Esophagus squamous epithelium (tissue), 5 donors: ENCODE data around the gene MBD4. TPM values are rescaled to one million over a fixed set of nuclear protein-coding genes. Genes with fewer than 3 reads are reported as not detected.

ENCODE experiments used
- DNase-seq: peaks from one replicate; lab custom pipeline; 2025; lab: John Stamatoyannopoulos, UW
- H3K27ac ChIP-seq, 4 donors: fragments of 200-600 bp; sonication (generic); one replicate each; pipeline ENCODE4 v1.5.1; 2016 to 2019; ENCODE audit warnings: mild to moderate bottlenecking in 1 of 4
- H3K27me3 ChIP-seq, 4 donors: fragments of 200-600 bp; sonication (generic); 1 replicate in 3 of 4; 2 replicates in 1 of 4; pipeline versions ENCODE4 v1.5.1 to v1.6.0; 2017 to 2021; ENCODE audit warnings: antibody characterized with exemption in 1 of 4
- H3K36me3 ChIP-seq, 3 donors: fragments of 200-600 bp; sonication (generic); one replicate each; pipeline ENCODE4 v1.5.1; 2016 to 2019
- H3K4me1 ChIP-seq, 3 donors: fragments of 200-600 bp; sonication (generic); one replicate each; pipeline ENCODE4 v1.5.1; 2017 to 2019
- H3K4me3 ChIP-seq, 4 donors: fragments of 200-600 bp; sonication (generic); 1 replicate in 3 of 4; 2 replicates in 1 of 4; pipeline ENCODE4 v1.5.1; 2016 to 2019; ENCODE audit warnings: mild to moderate bottlenecking in 2 of 4, moderate library complexity in 1 of 4
- H3K9me3 ChIP-seq, 3 donors: fragments of 200-600 bp; sonication (generic); one replicate each; pipeline ENCODE4 v1.5.1; 2016 to 2019
- POLR2A ChIP-seq, 4 donors: fragments of 450-650 bp; IDR thresholded peaks; one replicate each; pipeline ENCODE4 v1.6.1; 2017; ENCODE audit warnings: antibody characterized with exemption in 4 of 4, mild to moderate bottlenecking in 4 of 4, moderate library complexity in 3 of 4
- WGBS, 2 donors: methylation state at CpG; one replicate each; pipeline ENCODE4 v1.1.5; 2018; 5-methylcytosine and 5-hydroxymethylcytosine counted together
- intact Hi-C: fragments of 100-400 bp; cut with DNase I; formaldehyde crosslinking; loops from one replicate; pipeline ENCODE4 v1.15.0; 2022
- total RNA-seq, 4 donors: library from RNA; depleted of rRNA; stranded (reverse); fragments of >200 nt; gene quantifications; one replicate each; pipeline ENCODE4 v1.1.0, GENCODE V29; 2016
- TF ChIP-seq, protein P1 (sequence below), 6 experiments: fragments of 450-650 bp in 4 of 6; fragments of 200-600 bp in 2 of 6; sonication (generic) in 2 of 6; IDR thresholded peaks; one replicate each; pipeline ENCODE4 v1.5.1; 2016 to 2019; ENCODE audit warnings: antibody characterized with exemption in 6 of 6, mild to moderate bottlenecking in 4 of 6, moderate library complexity in 4 of 6
- donor health status: DM: yes; HTN: yes; CAD: no.

The MBD4 gene
- total RNA-seq, 4 donors from 2014 or later = 10.9 to 21.5 (median 17.6) TPM

DNA sequence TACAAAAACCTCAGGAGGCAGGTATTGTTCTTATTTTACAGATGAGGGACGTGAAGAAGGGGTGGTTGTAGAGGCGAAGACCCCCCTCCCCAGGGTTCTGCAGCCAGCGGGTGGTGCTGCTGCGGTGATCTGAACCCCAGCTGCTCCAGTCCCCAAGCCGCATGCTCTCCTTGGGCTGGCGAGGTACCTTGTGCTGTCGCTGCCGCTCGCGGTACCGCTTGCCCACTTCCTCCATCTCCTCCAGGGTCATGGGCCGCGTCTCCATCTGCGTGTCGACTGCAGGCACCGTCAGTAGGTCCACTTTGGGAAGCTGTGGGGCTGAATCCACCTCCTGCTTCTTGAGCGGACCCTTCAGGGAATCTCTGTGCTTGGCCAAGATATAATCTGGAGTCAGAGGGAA is 28.8 kb downstream of the MBD4 start:
- Histone ChIP-seq H3K4me3 (no peak overlapping the region), H3K27me3 (no peaks in the 10 kb centered on the region), H3K36me3 (no peaks in the 10 kb centered on the region), H3K9me3 (no peaks in the 10 kb centered on the region), H3K4me1 (no peaks in the 10 kb centered on the region), H3K27ac (no peak overlapping the region)
- intact Hi-C loops = no loop called here
- DNase-seq = no peak
- 92 to 96% methylated on average over 5 to 17 of the region's 17 CpGs for WGBS, 2 donors
- no peak for TF ChIP-seq POLR2A (IDR thresholded peaks at IDR 0.05)
- TF ChIP-seq, protein P1, sequence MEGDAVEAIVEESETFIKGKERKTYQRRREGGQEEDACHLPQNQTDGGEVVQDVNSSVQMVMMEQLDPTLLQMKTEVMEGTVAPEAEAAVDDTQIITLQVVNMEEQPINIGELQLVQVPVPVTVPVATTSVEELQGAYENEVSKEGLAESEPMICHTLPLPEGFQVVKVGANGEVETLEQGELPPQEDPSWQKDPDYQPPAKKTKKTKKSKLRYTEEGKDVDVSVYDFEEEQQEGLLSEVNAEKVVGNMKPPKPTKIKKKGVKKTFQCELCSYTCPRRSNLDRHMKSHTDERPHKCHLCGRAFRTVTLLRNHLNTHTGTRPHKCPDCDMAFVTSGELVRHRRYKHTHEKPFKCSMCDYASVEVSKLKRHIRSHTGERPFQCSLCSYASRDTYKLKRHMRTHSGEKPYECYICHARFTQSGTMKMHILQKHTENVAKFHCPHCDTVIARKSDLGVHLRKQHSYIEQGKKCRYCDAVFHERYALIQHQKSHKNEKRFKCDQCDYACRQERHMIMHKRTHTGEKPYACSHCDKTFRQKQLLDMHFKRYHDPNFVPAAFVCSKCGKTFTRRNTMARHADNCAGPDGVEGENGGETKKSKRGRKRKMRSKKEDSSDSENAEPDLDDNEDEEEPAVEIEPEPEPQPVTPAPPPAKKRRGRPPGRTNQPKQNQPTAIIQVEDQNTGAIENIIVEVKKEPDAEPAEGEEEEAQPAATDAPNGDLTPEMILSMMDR (IDR thresholded peaks at IDR 0.05) = no peak

DNA sequence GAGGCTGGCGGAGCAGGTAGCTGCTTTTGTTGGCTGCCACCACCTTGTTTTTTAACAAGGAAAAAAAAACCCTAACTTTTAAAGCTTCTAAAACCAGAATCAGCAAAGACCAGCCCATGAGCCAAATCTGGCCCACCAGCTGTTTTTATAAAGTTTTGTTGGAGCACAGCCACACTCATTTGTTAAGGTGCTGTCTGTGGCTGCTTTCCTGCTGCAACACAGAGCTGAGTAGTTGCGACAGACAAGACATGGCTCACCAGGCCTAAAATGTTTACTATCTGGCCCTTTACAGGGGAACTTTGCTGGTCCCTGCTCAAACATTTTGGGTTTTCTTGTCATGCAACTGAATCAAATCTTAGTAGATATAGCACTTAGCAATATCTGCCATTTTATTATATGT is 30.2 kb downstream of the MBD4 start:
- H3K9me3 ChIP-seq = no peaks in the 10 kb centered on the region
- DNase-seq = no peak
- no peak overlapping the region for H3K27ac ChIP-seq
- WGBS, 2 donors = 63 to 68% methylated on average over 2 of the region's 2 CpGs
- H3K36me3 ChIP-seq = no peaks in the 10 kb centered on the region
- intact Hi-C loops = no loop called here
- H3K4me3 ChIP-seq = no peak overlapping the region
- H3K4me1 ChIP-seq = no peaks in the 10 kb centered on the region
- no peaks in the 10 kb centered on the region for H3K27me3 ChIP-seq
- no peak for TF ChIP-seq POLR2A (IDR thresholded peaks at IDR 0.05)
- TF ChIP-seq, protein P1 (IDR thresholded peaks at IDR 0.05) = no peak

DNA sequence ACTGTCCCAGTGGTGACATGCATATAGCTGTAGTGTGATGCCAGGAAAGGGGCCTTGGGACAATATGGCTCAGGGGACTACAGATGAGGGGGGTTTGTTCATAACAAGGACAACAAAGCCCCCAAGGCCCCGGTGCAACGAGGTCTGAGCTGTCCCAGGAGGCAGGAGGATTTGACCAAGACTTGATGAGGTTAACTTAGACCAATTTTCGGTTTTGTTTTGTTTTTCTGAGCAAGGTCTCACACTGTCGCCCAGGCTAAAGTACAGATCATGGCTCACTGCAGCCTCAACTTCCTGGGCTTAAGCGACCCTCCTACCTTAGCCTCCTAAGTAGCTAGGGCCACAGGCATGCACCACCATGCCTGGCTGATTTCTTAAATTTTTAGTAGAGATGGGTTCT is 35.1 kb downstream of the MBD4 start:
- Histone ChIP-seq H3K36me3 (no peaks in the 10 kb centered on the region), H3K9me3 (no peaks in the 10 kb centered on the region), H3K4me3 (no peak overlapping the region), H3K4me1 (peaks cover 0 to 6% (median 0%) of the 10 kb centered on the region in 3 donors), H3K27ac (no peak overlapping the region), H3K27me3 (no peaks in the 10 kb centered on the region)
- intact Hi-C loops = no loop called here
- WGBS, 2 donors = 77 to 85% methylated on average over 5 of the region's 5 CpGs
- TF ChIP-seq, protein P1 (IDR thresholded peaks at IDR 0.05) = no peak
- no peak for TF ChIP-seq POLR2A (IDR thresholded peaks at IDR 0.05)
- no peak for DNase-seq

GRCh38 chr3:129404130-129404529 is 35.6 kb downstream of the MBD4 start:
- Histone ChIP-seq H3K27me3 (no peaks in the 10 kb centered on the region), H3K4me3 (no peak overlapping the region), H3K4me1 (peaks cover 0 to 7% (median 0%) of the 10 kb centered on the region in 3 donors), H3K27ac (no peak overlapping the region), H3K36me3 (no peaks in the 10 kb centered on the region), H3K9me3 (no peaks in the 10 kb centered on the region)
- intact Hi-C loops = no loop called here
- TF ChIP-seq, protein P1 (IDR thresholded peaks at IDR 0.05) = no peak
- TF ChIP-seq POLR2A (IDR thresholded peaks at IDR 0.05) = no peak
- no peak for DNase-seq
- WGBS, 2 donors = 75 to 82% methylated on average over 7 to 8 of the region's 8 CpGs

GRCh38 chr3:129403450-129403849 is 36.3 kb downstream of the MBD4 start:
- Histone ChIP-seq H3K27ac (no peak overlapping the region), H3K27me3 (no peaks in the 10 kb centered on the region), H3K36me3 (no peaks in the 10 kb centered on the region), H3K4me3 (no peak overlapping the region), H3K9me3 (no peaks in the 10 kb centered on the region), H3K4me1 (peaks cover 0 to 11% (median 0%) of the 10 kb centered on the region in 3 donors)
- DNase-seq = no peak
- TF ChIP-seq, protein P1 (IDR thresholded peaks at IDR 0.05) = no peak
- no peak for TF ChIP-seq POLR2A (IDR thresholded peaks at IDR 0.05)
- intact Hi-C loops = no loop called here
- 55 to 90% methylated on average over 2 to 5 of the region's 7 CpGs for WGBS, 2 donors
